Neuronal stem cell (in vitro differentiated cells): ENCODE data around the gene TRIB2. TPM values are rescaled to one million over a fixed set of nuclear protein-coding genes. Genes with fewer than 3 reads are reported as not detected.

Experiments used
- DNase-seq: peaks from one replicate; pipeline ENCODE4 v3.0.0-alpha.2; 2013; ENCODE audit warnings: low spot score
- H2AFZ ChIP-seq: one replicate; pipeline ENCODE4 v1.6.1; 2013; ENCODE audit warnings: mild to moderate bottlenecking, low read length, inconsistent platforms
- H2AK5ac ChIP-seq: 2 replicates; pipeline ENCODE4 v1.6.1; 2013; ENCODE audit warnings: low read depth, mild to moderate bottlenecking, inconsistent platforms, low read length, moderate library complexity, mixed read lengths
- H2BK120ac ChIP-seq: 2 replicates; pipeline ENCODE4 v1.6.1; 2013; ENCODE audit warnings: low read depth, mild to moderate bottlenecking, inconsistent platforms, low read length, moderate library complexity, mixed read lengths
- H2BK12ac ChIP-seq: one replicate; pipeline ENCODE4 v1.6.1; 2013; ENCODE audit warnings: low read length, inconsistent platforms
- H2BK15ac ChIP-seq: 2 replicates; pipeline ENCODE4 v1.6.1; 2013; ENCODE audit warnings: mild to moderate bottlenecking, low read length, inconsistent platforms, mixed read lengths
- H2BK5ac ChIP-seq: one replicate; pipeline ENCODE4 v1.6.1; 2013; ENCODE audit warnings: inconsistent platforms, mild to moderate bottlenecking, low read length, moderate library complexity
- H3K14ac ChIP-seq: one replicate; pipeline ENCODE4 v1.6.1; 2013; ENCODE audit warnings: low read length, inconsistent platforms
- H3K18ac ChIP-seq: 2 replicates; pipeline ENCODE4 v1.6.1; 2013; ENCODE audit warnings: low read length, inconsistent platforms
- H3K23ac ChIP-seq: 2 replicates; pipeline ENCODE4 v1.6.1; 2013; ENCODE audit warnings: low read depth, mild to moderate bottlenecking, mixed read lengths, low read length, inconsistent platforms; ENCODE audit not compliant: poor library complexity
- H3K27ac ChIP-seq: replicated peaks from 3 replicates; pipeline ENCODE4 v1.5.1; 2013; ENCODE audit warnings: low read length, inconsistent platforms
- H3K27me3 ChIP-seq, 3 experiments: 2 replicates each; pipeline ENCODE4 v1.6.1; 2013; ENCODE audit warnings: low read length in 3 of 3, mild to moderate bottlenecking in 2 of 3, inconsistent platforms in 1 of 3, low read depth in 1 of 3, mixed read lengths in 1 of 3, moderate library complexity in 1 of 3; ENCODE audit not compliant: control insufficient read depth in 3 of 3, insufficient read depth in 3 of 3
- H3K36me3 ChIP-seq, 2 donors: replicated peaks in 1 of 2; 2 replicates each; pipeline ENCODE4 v1.6.1; 2013; ENCODE audit warnings: low read length in 2 of 2; ENCODE audit not compliant: control insufficient read depth in 2 of 2, insufficient read depth in 2 of 2
- H3K4ac ChIP-seq: 2 replicates; pipeline ENCODE4 v1.6.1; 2013; ENCODE audit warnings: inconsistent platforms, mild to moderate bottlenecking, low read length, moderate library complexity
- H3K4me1 ChIP-seq, 2 donors: 1 replicate in 1 of 2; 2 replicates in 1 of 2; pipeline ENCODE4 v1.6.1; 2013; ENCODE audit warnings: low read length in 2 of 2, low read depth in 1 of 2; ENCODE audit not compliant: control insufficient read depth in 2 of 2, insufficient read depth in 1 of 2
- H3K4me2 ChIP-seq: one replicate; pipeline ENCODE4 v1.6.1; 2013; ENCODE audit warnings: mild to moderate bottlenecking, low read length, inconsistent platforms; ENCODE audit not compliant: insufficient read depth, poor library complexity, severe bottlenecking
- H3K4me3 ChIP-seq, 2 donors: 2 replicates each; pipeline ENCODE4 v1.5.1; 2013; ENCODE audit warnings: low read length in 2 of 2, mild to moderate bottlenecking in 2 of 2, inconsistent platforms in 1 of 2, moderate library complexity in 1 of 2
- H3K79me1 ChIP-seq: one replicate; pipeline ENCODE4 v1.6.1; 2013; ENCODE audit warnings: low read depth, mild to moderate bottlenecking, inconsistent platforms, low read length, moderate library complexity
- H3K9ac ChIP-seq: one replicate; pipeline ENCODE4 v1.6.1; 2013; ENCODE audit warnings: mild to moderate bottlenecking, low read depth, low read length, inconsistent platforms; ENCODE audit not compliant: poor library complexity
- H3K9me3 ChIP-seq, 2 donors: replicated peaks in 1 of 2; 2 replicates each; pipeline versions ENCODE3 to v1.6.1; 2013; ENCODE audit warnings: low read length in 2 of 2, mild to moderate bottlenecking in 2 of 2, inconsistent platforms in 1 of 2, low read depth in 1 of 2, mixed read lengths in 1 of 2, moderate library complexity in 1 of 2; ENCODE audit not compliant: control insufficient read depth in 2 of 2, insufficient read depth in 1 of 2
- H4K8ac ChIP-seq: one replicate; pipeline ENCODE4 v1.6.1; 2013; ENCODE audit warnings: low read depth, mild to moderate bottlenecking, inconsistent platforms, low read length, moderate library complexity
- H4K91ac ChIP-seq: one replicate; pipeline ENCODE4 v1.6.1; 2013; ENCODE audit warnings: low read length, low read depth, mild to moderate bottlenecking, inconsistent platforms; ENCODE audit not compliant: poor library complexity
- WGBS, 2 donors: extraction: QIAGEN DNeasy Blood & Tissue Kit; methylation state at CpG; one replicate each; pipeline ENCODE4 v1.1.7; 2013; ENCODE audit warnings: missing lambda C conversion rate in 2 of 2, mixed read lengths in 1 of 2; ENCODE audit not compliant: insufficient read length in 2 of 2, insufficient replicate concordance in 1 of 2; ENCODE audit errors: extremely low coverage in 2 of 2; 5-methylcytosine and 5-hydroxymethylcytosine counted together
- polyA plus RNA-seq, 2 experiments: library from polyadenylated mRNA; stranded (reverse); fragments of 200-250 nt; gene quantifications; one replicate each; pipeline ENCODE4 v1.2.3, GENCODE V29; 2013

The TRIB2 gene
- 85.5 TPM for polyA plus RNA-seq (2013, experiment 1 of 2)
- polyA plus RNA-seq (2013, experiment 2 of 2) = 83.2 TPM

GRCh38 chr2:12716282-12717190, at the start of gene TRIB2:
Gene TRIB2, plus strand, starts transcription at chr2:12716936. Its CDS starts 1,372 bp downstream, at chr2:12718308.
- peak within 1 kb of the TSS; percentile 76 for H2AK5ac ChIP-seq
- peak within 1 kb of the TSS; percentile 76 to 94 for H3K4me3 ChIP-seq
- H4K91ac ChIP-seq = peak within 1 kb of the TSS; percentile 82
- peak within 1 kb of the TSS; percentile 72 for H2BK120ac ChIP-seq
- H2BK5ac ChIP-seq = peak within 1 kb of the TSS; percentile 96
- peak within 1 kb of the TSS; percentile 83 for H3K27ac ChIP-seq
- H2BK12ac ChIP-seq = no peak within 1 kb of the TSS
- DNase-seq = peak; percentile 75
- no peaks in the 10 kb centered on the region for H3K9me3 ChIP-seq
- H3K79me1 ChIP-seq = no peaks in the 10 kb centered on the region
- peaks cover 0 to 11% of the 10 kb centered on the region in 2 donors for H3K36me3 ChIP-seq
- no peak within 1 kb of the TSS for H4K8ac ChIP-seq
- H3K4ac ChIP-seq = peak within 1 kb of the TSS; percentile 94
- H3K27me3 ChIP-seq = no peaks in the 10 kb centered on the region
- H2BK15ac ChIP-seq = peak within 1 kb of the TSS; percentile 68
- H3K14ac ChIP-seq = peak within 1 kb of the TSS; percentile 97
- peaks cover 5 to 14% of the 10 kb centered on the region in 2 donors for H3K4me1 ChIP-seq
- peak within 1 kb of the TSS; percentile 96 for H3K18ac ChIP-seq
- H3K4me2 ChIP-seq = peak within 1 kb of the TSS; percentile 76
- H3K23ac ChIP-seq = peak within 1 kb of the TSS; percentile 28
- peak within 1 kb of the TSS; percentile 86 for H2AFZ ChIP-seq
- no CpG with 5 or more reads among the region's 90 CpGs for WGBS, 2 donors
- H3K9ac ChIP-seq = peak within 1 kb of the TSS; percentile 93

- Histone ChIP-seq H2BK15ac (no peak overlapping the region), H3K79me1 (no peaks in the 10 kb centered on the region), H3K9me3 (peaks cover 4 to 19% of the 10 kb centered on the region in 2 donors), H3K4ac (no peak overlapping the region), H3K4me2 (no peak overlapping the region), H3K9ac (no peak overlapping the region), H2AFZ (peak overlapping the region; percentile 5), H2BK12ac (no peak overlapping the region), H3K36me3 (no peaks in the 10 kb centered on the region), H3K18ac (no peak overlapping the region), H4K91ac (no peak overlapping the region), H3K27ac (no peak overlapping the region), H2BK5ac (no peak overlapping the region), H3K14ac (no peak overlapping the region), H3K4me1 (peaks cover 4 to 6% of the 10 kb centered on the region in 2 donors), H3K23ac (no peak overlapping the region), H3K27me3 (no peaks in the 10 kb centered on the region), H3K4me3 (no peak overlapping the region), H4K8ac (no peak overlapping the region), H2BK120ac (no peak overlapping the region), H2AK5ac (no peak overlapping the region)
- WGBS, 2 donors = no CpG with 5 or more reads among the region's 3 CpGs
- no peak for DNase-seq
Measured at GRCh38 chr2:12669036-12669435, 47.7 kb upstream of the TRIB2 start.

GRCh38 chr2:12672711-12673315, 43.9 kb upstream of the TRIB2 start:
- WGBS, 2 donors = no CpG with 5 or more reads among the region's 8 CpGs
- no peak overlapping the region for H2BK12ac ChIP-seq
- H3K36me3 ChIP-seq = no peaks in the 10 kb centered on the region
- no peak overlapping the region for H2AK5ac ChIP-seq
- H4K8ac ChIP-seq = no peak overlapping the region
- no peak overlapping the region for H3K27ac ChIP-seq
- no peak overlapping the region for H3K14ac ChIP-seq
- no peak overlapping the region for H3K9ac ChIP-seq
- no peak overlapping the region for H4K91ac ChIP-seq
- H3K4ac ChIP-seq = no peak overlapping the region
- H3K4me3 ChIP-seq = no peak overlapping the region
- H3K79me1 ChIP-seq = no peaks in the 10 kb centered on the region
- H2AFZ ChIP-seq = no peak overlapping the region
- H3K4me2 ChIP-seq = no peak overlapping the region
- no peak for DNase-seq
- H2BK15ac ChIP-seq = no peak overlapping the region
- H3K9me3 ChIP-seq = no peaks in the 10 kb centered on the region
- no peak overlapping the region for H3K23ac ChIP-seq
- no peak overlapping the region for H3K18ac ChIP-seq
- H2BK5ac ChIP-seq = no peak overlapping the region
- H3K27me3 ChIP-seq = no peaks in the 10 kb centered on the region
- H3K4me1 ChIP-seq = peaks cover 4 to 6% of the 10 kb centered on the region in 2 donors
- no peak overlapping the region for H2BK120ac ChIP-seq
